Eye (tissue), 1 donor: Measurements from ENCODE around the gene KLF11.
"Not testable (repeated sequence)": the region's sequence is repeated elsewhere in the genome, so short reads cannot be mapped to it uniquely, and the experiment has no call there.

Experiments
- DNase-seq: peaks from one replicate; pipeline ENCODE4 v3.0.0-alpha.2; 2015

Gene KLF11

GRCh38 chr2:10027660-10028330 lies 15.6 kb upstream of the KLF11 start:
- no peak for DNase-seq

- peak; percentile 36 for DNase-seq
These were observed 14.9 kb upstream of the KLF11 start for GRCh38 chr2:10028407-10028987.

GRCh38 chr2:10028988-10029874 lies 14.1 kb upstream of the KLF11 start:
- peak; percentile 60 for DNase-seq

- DNase-seq, result no peak
These were observed 13.5 kb upstream of the KLF11 start for GRCh38 chr2:10029875-10030223.

DNA sequence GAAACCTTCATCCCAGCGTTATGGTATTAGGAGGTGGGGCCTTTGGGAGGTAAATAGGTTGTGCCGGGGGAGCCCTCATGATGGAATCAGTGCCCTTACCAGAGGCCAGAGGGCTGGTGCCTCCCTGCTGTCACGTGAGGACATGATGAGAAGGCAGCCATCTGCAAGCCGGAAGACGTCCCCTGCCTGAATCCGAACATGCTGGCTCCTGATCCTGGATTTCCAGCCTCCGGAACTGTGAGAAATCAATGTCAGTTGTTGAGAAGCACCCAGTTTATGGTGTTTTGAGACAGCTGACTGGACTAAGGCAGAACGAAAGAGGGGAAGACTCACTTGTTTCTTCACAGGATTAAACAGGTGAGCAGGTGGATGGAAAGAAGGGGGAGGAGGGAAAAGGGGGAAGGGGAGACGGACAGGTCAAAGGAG lies 13.0 kb upstream of the KLF11 start:
- peak; percentile 83 for DNase-seq

GRCh38 chr2:10030798-10031197 lies 12.6 kb upstream of the KLF11 start:
- not testable (repeated sequence) for DNase-seq

DNA sequence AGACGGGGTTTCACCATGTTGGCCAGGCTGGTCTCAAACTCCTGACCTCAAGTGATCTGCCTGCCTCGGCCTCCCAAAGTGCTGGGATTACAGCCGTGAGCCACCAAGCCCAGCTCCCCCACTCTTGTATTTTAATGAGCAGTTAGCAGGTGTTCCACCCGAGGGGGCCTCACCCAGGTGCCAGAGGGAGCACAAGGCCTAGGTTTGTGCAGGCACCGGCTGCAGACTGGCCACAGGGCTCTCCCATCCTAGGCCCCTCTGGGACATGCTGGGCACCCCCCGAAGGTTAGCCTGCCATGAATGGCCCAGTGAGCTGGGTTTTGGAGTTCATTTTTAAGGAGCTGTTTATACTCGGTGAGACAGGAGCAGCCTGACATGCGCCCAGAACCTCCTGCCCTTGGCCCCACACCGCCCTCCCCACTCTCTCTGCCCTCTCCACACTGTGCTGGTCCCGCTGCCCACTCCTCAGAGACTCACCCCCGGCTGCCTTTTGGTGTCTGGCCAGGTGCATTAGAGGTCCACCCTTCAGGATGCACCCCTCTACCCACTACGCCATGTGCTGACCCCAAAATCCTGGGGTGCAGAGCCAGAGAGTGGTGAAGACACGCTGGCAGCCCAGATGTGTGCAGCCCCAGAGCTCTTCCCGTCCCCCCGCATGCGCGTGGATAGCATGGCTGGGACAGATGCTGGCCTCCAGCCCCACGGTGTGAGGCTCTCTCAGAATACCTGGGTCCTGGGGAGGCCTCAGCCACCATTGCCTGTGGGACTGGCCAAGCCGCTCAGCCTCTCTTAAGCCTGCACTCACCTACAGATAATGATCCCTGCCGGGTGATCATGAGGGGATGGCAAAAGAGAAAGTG lies 11.2 kb upstream of the KLF11 start:
- DNase-seq, result no peak

- no peak for DNase-seq
These were observed 10.6 kb upstream of the KLF11 start for GRCh38 chr2:10032746-10033105.

DNA sequence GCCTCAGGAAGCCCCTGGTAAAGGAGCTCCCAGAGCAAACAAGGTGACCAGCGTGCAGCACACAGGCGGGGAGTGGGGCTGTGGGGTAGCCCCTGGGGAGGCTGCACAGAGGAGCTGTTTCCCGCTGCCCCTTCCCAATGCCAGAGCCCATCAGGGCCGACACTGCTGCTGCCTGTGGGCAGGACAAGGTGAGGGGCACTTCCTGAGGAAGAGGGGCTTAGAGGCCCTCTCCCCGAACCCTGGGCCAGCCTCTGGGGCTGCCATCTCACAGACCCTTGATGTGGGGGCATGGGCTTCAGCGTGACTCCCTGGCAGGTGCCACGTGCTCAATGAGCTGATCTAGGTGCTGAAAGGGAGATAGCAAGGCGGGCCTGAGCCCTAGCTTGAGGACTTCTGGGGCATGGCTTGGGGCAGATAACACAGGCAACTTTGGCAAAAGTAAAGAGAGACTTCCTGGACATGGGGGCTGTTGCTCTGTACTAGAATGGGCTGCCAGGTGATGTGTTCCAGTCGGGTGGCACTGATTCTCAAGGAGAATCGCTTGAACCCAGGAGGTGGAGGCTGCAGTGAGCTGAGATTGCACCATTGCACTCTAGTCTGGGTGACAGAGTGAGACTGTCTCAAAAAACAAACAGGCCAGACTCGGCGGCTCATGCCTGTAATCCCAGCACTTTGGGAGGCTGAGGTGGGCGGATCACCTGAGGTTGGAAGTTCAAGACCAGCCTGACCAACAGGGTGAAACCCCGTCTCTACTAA lies 9.9 kb upstream of the KLF11 start:
- no peak for DNase-seq

DNA sequence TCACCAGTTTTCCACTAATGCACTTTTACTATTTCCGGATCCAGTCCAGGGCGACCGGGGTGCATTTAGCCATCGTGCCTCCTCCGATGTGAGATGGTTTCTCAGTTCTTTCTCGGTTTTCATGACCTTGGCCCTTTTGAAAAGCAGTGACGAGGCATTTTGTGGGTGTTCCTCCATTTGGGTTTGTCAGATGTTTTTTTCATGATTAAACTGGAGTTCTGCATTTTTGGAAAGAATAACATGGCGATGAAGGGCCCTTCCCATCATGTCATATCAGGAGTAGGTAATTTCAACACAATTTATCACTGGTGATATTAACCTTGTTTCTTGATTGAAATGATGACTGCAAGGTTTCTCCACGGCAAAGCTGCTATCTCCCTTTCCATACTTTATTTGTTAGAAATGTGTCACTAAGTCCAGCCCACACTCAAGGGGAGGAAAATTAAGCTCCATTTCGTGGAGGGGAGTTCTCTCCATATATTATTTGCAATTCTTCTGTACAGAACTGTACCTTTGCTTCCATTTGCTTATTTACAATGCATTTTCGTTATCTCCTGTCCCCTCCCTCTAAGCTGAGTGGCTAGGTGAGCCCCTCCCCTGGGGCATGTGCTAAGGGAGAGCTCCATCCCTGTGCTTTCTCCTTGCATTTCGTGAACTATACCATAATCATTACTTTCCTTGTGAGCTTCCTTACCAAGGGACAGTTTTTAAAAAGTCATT lies 8.9 kb upstream of the KLF11 start:
- DNase-seq, result no peak

- DNase-seq, result no peak
These were observed 8.3 kb upstream of the KLF11 start for GRCh38 chr2:10035053-10035422.

DNA sequence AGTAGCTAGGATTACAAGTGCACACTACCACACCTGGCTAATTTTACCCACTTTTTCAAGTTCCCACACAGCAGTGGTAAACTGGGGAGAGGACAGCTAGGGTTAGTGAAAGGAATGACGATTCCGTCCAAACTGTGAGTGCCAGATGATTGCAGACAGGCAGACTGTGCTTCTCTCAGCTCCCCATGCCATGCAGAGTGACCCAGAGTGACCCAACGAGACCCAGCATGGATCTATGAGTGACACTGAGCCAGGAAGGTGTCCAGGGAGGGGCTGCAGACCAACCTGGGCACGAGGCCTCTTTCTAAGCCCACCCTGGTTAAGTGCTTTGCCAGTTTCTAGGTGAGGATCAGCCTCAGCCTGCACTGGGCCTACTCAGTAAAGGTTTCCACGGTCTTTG lies 7.7 kb upstream of the KLF11 start:
- no peak for DNase-seq

GRCh38 chr2:10036095-10036884 lies 7.1 kb upstream of the KLF11 start:
- no peak for DNase-seq

DNA sequence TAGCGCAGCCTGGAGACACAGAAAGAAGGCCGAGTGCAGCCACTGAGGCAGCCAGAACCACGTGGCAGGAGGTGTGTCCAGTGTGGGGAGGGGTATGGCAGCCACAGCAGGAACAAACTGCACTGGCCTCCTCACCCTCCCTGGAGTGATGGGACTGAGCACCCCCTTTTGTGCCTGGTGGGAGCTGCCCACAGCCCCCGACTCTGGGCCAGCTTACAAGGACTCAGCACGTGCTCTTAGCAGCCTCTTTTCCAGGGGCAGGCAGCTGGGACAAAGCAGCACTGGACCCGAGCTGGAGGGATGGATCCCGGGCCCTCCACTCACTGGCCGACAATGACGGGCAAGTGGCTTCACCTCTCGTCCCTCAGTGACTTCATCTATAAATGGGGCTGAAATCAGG lies 5.2 kb upstream of the KLF11 start:
- DNase-seq, result no peak

GRCh38 chr2:10038716-10039115 lies 4.6 kb upstream of the KLF11 start:
- no peak for DNase-seq

- no peak for DNase-seq
These were observed 3.5 kb upstream of the KLF11 start for GRCh38 chr2:10039658-10040410.

DNA sequence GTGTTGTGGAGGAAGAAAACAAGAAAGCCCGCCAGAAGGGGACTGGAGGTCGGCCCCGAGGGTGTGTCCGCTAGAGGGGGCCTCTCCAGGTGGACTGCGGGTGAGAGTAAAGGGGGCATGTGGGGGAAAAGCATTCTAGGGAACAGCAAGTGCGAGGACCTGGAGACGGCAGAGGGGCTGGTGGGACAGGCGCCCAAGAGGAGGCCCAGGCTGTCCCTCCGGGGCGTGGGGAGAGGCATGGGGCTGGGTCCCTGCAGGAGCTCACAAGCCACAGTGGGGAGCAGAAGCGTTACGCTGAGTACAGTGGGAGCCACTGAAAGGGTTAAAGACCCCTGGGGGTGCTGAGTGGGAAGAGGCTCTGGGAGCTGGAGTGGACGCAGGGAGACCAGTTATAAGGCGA lies 1.6 kb upstream of the KLF11 start:
- no peak for DNase-seq

- DNase-seq, result peak; percentile 92
These were observed 819 bp upstream of the KLF11 start for GRCh38 chr2:10042301-10043161.
